ENCODE data around the gene ETV2.
A peak's percentile ranks its signal among the peaks of the same experiment; 100 is the strongest.
"Not testable (repeated sequence)": the region's sequence is repeated elsewhere in the genome, so short reads cannot be mapped to it uniquely, and the experiment has no call there.

The ETV2 gene

GRCh38 chr19:35669974-35670373 is 28.4 kb downstream of the ETV2 start:
- DNase-seq (ENCODE audit: low spot score in 2 of 2) (no peak), ATAC-seq (replicated peaks; ENCODE audit: extremely low read depth, poor library complexity, severe bottlenecking) (no peak)
- H3K4me1 Mint-ChIP-seq = peaks cover 13% of the 10 kb centered on the region
- no peak overlapping the region for H3K27ac Mint-ChIP-seq (ENCODE audit: low read depth)
- H3K4me3 Mint-ChIP-seq = no peak overlapping the region
- no peaks in the 10 kb centered on the region for H3K9me3 Mint-ChIP-seq
- peaks cover 41% of the 10 kb centered on the region for H3K27me3 Mint-ChIP-seq
- peaks cover 5% of the 10 kb centered on the region for H3K36me3 Mint-ChIP-seq (ENCODE audit: insufficient read depth)

GRCh38 chr19:35670686-35671085 is 29.1 kb downstream of the ETV2 start:
- peaks cover 13% of the 10 kb centered on the region for H3K4me1 Mint-ChIP-seq
- no peak overlapping the region for H3K4me3 Mint-ChIP-seq
- H3K27me3 Mint-ChIP-seq = peaks cover 44% of the 10 kb centered on the region
- no peaks in the 10 kb centered on the region for H3K9me3 Mint-ChIP-seq
- H3K36me3 Mint-ChIP-seq (ENCODE audit: insufficient read depth) = peaks cover 2% of the 10 kb centered on the region
- no peak overlapping the region for H3K27ac Mint-ChIP-seq (ENCODE audit: low read depth)
- no peak for ATAC-seq (replicated peaks; ENCODE audit: extremely low read depth, poor library complexity, severe bottlenecking)
- DNase-seq (ENCODE audit: low spot score in 2 of 2) = no peak

GRCh38 chr19:35671818-35672217 is 30.3 kb downstream of the ETV2 start:
- H3K9me3 Mint-ChIP-seq = no peaks in the 10 kb centered on the region
- no peak overlapping the region for H3K4me3 Mint-ChIP-seq
- peaks cover 2% of the 10 kb centered on the region for H3K36me3 Mint-ChIP-seq (ENCODE audit: insufficient read depth)
- ATAC-seq (replicated peaks; ENCODE audit: extremely low read depth, poor library complexity, severe bottlenecking) (no peak), DNase-seq (ENCODE audit: low spot score in 2 of 2) (no peak)
- peaks cover 13% of the 10 kb centered on the region for H3K4me1 Mint-ChIP-seq
- peaks cover 55% of the 10 kb centered on the region for H3K27me3 Mint-ChIP-seq
- H3K27ac Mint-ChIP-seq (ENCODE audit: low read depth) = no peak overlapping the region

- H3K4me3 Mint-ChIP-seq = peak overlapping the region; percentile 75
- peaks cover 63% of the 10 kb centered on the region for H3K27me3 Mint-ChIP-seq
- DNase-seq (ENCODE audit: low spot score in 2 of 2) (peak in 1 of 2 donors; percentile 17), ATAC-seq (replicated peaks; ENCODE audit: extremely low read depth, poor library complexity, severe bottlenecking) (peak; percentile 83)
- peak overlapping the region; percentile 58 for H3K27ac Mint-ChIP-seq (ENCODE audit: low read depth)
- peaks cover 2% of the 10 kb centered on the region for H3K36me3 Mint-ChIP-seq (ENCODE audit: insufficient read depth)
- peaks cover 13% of the 10 kb centered on the region for H3K4me1 Mint-ChIP-seq
- no peaks in the 10 kb centered on the region for H3K9me3 Mint-ChIP-seq
Measured at GRCh38 chr19:35673121-35673804, 31.7 kb downstream of the ETV2 start.

- DNase-seq (ENCODE audit: low spot score in 2 of 2) = no peak
- peaks cover 13% of the 10 kb centered on the region for H3K4me1 Mint-ChIP-seq
- peaks cover 51% of the 10 kb centered on the region for H3K27me3 Mint-ChIP-seq
- H3K36me3 Mint-ChIP-seq (ENCODE audit: insufficient read depth) = no peaks in the 10 kb centered on the region
- H3K27ac Mint-ChIP-seq (ENCODE audit: low read depth) = no peak overlapping the region
- no peaks in the 10 kb centered on the region for H3K9me3 Mint-ChIP-seq
- ATAC-seq (replicated peaks; ENCODE audit: extremely low read depth, poor library complexity, severe bottlenecking) = no peak
- no peak overlapping the region for H3K4me3 Mint-ChIP-seq
Measured at GRCh38 chr19:35675589-35676140, 34.1 kb downstream of the ETV2 start.

- Mint-ChIP-seq H3K4me1 (no peaks in the 10 kb centered on the region), H3K36me3 (ENCODE audit: insufficient read depth) (no peaks in the 10 kb centered on the region), H3K4me3 (no peak overlapping the region), H3K27me3 (no peaks in the 10 kb centered on the region), H3K27ac (ENCODE audit: low read depth) (no peak overlapping the region), H3K9me3 (no peaks in the 10 kb centered on the region)
- no peak for ATAC-seq (replicated peaks; ENCODE audit: extremely low read depth, poor library complexity, severe bottlenecking)
- DNase-seq (ENCODE audit: low spot score in 2 of 2) = no peak
Measured at GRCh38 chr19:35689836-35690235, 48.3 kb downstream of the ETV2 start.

- not testable (repeated sequence) for ATAC-seq (replicated peaks; ENCODE audit: extremely low read depth, poor library complexity, severe bottlenecking); H3K9me3 Mint-ChIP-seq; H3K4me1 Mint-ChIP-seq; H3K27ac Mint-ChIP-seq (ENCODE audit: low read depth); DNase-seq (ENCODE audit: low spot score in 2 of 2); H3K4me3 Mint-ChIP-seq; H3K27me3 Mint-ChIP-seq; H3K36me3 Mint-ChIP-seq (ENCODE audit: insufficient read depth)
Measured at GRCh38 chr19:35691106-35691505, 49.6 kb downstream of the ETV2 start.

GRCh38 chr19:35692010-35692409 is 50.5 kb downstream of the ETV2 start:
- no peaks in the 10 kb centered on the region for H3K4me1 Mint-ChIP-seq
- ATAC-seq (replicated peaks; ENCODE audit: extremely low read depth, poor library complexity, severe bottlenecking) (no peak), DNase-seq (ENCODE audit: low spot score in 2 of 2) (no peak)
- H3K4me3 Mint-ChIP-seq = no peak overlapping the region
- no peaks in the 10 kb centered on the region for H3K9me3 Mint-ChIP-seq
- H3K27me3 Mint-ChIP-seq = no peaks in the 10 kb centered on the region
- H3K36me3 Mint-ChIP-seq (ENCODE audit: insufficient read depth) = no peaks in the 10 kb centered on the region
- no peak overlapping the region for H3K27ac Mint-ChIP-seq (ENCODE audit: low read depth)

- Mint-ChIP-seq H3K27me3 (no peaks in the 10 kb centered on the region), H3K9me3 (no peaks in the 10 kb centered on the region), H3K4me3 (no peak overlapping the region), H3K4me1 (no peaks in the 10 kb centered on the region), H3K36me3 (ENCODE audit: insufficient read depth) (no peaks in the 10 kb centered on the region), H3K27ac (ENCODE audit: low read depth) (no peak overlapping the region)
- DNase-seq (ENCODE audit: low spot score in 2 of 2) = no peak
- no peak for ATAC-seq (replicated peaks; ENCODE audit: extremely low read depth, poor library complexity, severe bottlenecking)
Measured at GRCh38 chr19:35693422-35693821, 51.9 kb downstream of the ETV2 start.

GRCh38 chr19:35693835-35694599 is 52.5 kb downstream of the ETV2 start:
- Mint-ChIP-seq H3K27me3 (no peaks in the 10 kb centered on the region), H3K27ac (ENCODE audit: low read depth) (no peak overlapping the region), H3K9me3 (no peaks in the 10 kb centered on the region), H3K4me3 (no peak overlapping the region), H3K4me1 (no peaks in the 10 kb centered on the region), H3K36me3 (ENCODE audit: insufficient read depth) (no peaks in the 10 kb centered on the region)
- peak; percentile 86 for DNase-seq (ENCODE audit: low spot score in 2 of 2)
- peak; percentile 100 for ATAC-seq (replicated peaks; ENCODE audit: extremely low read depth, poor library complexity, severe bottlenecking)
